Mucosa of gallbladder (tissue), 1 donor: ENCODE measurements around the gene ERGIC2. TPM values are rescaled to one million over a fixed set of nuclear protein-coding genes. Genes with fewer than 3 reads are reported as not detected.
"Not testable (repeated sequence)": the region's sequence is repeated elsewhere in the genome, so short reads cannot be mapped to it uniquely, and the experiment has no call there.

Experiments used
- DNase-seq: peaks from one replicate; pipeline ENCODE4 v3.0.0-alpha.2; 2020; ENCODE audit warnings: low spot score
- total RNA-seq: library from RNA; stranded (reverse); gene quantifications from one replicate; pipeline ENCODE4 v1.2.1, GENCODE V29; 2021
- donor health status: DM: no; HTN: no; CAD: no.

ERGIC2 gene
- total RNA-seq = 74.6 TPM

- DNase-seq = peak; percentile 98
These were observed at the start of gene ERGIC2 for GRCh38 chr12:29380536-29381523. TSS of gene ERGIC2 (minus strand) at chr12:29381172. CDS start at chr12:29371633, 9,539 bp downstream.

GRCh38 chr12:29430716-29431044 lies 49.7 kb upstream of the ERGIC2 start:
- no peak for DNase-seq

- no peak for DNase-seq
These were observed 49.2 kb upstream of the ERGIC2 start for GRCh38 chr12:29429999-29430715.

DNA sequence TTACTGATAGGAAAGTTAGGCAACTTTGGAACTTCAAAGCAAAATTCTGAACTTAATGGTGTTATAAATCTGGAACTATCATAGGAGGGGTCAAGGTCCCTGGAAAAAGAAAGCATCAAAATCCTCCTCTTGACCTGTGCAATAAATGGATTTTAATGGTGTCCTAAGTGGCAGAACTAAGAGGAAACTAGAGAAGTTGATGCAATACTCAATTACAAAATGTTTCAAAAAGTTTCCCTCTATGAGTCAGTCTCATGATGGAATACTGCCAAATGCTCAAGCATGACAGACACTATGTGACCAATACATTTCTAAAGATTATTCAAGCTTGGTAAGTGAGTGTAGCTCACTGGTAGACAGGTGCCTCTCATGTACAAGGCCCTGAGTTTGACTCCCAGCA lies 47.7 kb upstream of the ERGIC2 start:
- DNase-seq = no peak

DNA sequence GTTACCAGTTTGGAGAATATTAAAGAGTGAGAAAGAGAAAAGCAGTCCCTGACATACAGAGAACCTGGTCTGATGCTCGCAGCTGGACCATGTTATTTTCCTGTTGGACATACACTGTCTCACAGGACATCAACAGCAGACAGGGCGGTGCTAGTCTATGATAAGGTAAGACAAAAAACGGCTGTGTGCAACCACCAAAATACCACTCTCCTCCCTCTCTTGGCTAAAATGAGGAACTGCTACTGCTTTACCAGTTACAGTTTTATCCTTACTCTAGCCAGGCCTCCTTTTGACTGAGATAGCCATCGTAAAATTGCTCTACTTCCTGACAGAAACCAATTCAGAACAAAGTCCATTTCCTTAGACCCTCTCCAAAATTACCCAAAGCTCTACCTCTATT lies 47.0 kb upstream of the ERGIC2 start:
- no peak for DNase-seq

GRCh38 chr12:29426498-29426897 lies 45.5 kb upstream of the ERGIC2 start:
- DNase-seq = no peak

DNA sequence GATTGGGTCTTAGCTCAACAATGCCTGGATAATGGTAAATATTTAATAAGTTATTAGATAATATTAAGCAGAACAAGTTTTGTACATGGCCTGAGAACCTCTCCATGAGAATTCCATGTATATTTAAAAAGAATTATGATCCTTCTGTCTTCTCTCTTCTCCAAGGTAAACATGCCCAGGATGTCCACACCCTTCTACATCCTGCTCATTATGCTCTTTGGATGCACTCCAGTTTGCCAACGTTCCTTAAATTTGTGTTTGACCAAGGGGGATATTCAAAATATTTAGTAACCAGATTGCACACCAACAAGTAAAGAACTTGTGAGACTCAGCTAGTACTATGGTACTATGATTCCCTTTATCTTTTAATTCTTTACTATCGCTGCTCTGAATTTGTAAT lies 44.8 kb upstream of the ERGIC2 start:
- no peak for DNase-seq

GRCh38 chr12:29416748-29417147 lies 35.8 kb upstream of the ERGIC2 start:
- DNase-seq = no peak

DNA sequence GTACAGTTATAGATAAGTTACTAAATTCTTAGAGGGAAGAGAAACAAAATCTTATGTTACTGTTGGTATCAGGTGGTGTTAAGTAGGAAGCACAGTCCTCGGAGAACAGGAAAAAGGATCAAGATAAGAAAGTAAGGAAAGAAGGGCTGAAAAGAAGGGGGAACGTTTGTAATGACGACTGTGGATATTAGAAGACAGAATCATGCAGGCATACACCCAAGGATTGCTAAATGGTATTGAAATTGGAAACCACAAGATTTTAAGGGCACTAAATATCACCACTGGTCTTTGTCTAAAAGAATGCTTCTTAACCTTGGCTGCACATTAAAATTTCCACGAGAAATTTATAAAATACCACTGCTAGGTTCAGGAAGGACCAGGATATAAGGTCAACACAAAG lies 34.1 kb upstream of the ERGIC2 start:
- DNase-seq = no peak

- DNase-seq = no peak
These were observed 33.4 kb upstream of the ERGIC2 start for GRCh38 chr12:29414368-29414767.

- DNase-seq = no peak
These were observed 24.6 kb upstream of the ERGIC2 start for GRCh38 chr12:29405561-29405960.

DNA sequence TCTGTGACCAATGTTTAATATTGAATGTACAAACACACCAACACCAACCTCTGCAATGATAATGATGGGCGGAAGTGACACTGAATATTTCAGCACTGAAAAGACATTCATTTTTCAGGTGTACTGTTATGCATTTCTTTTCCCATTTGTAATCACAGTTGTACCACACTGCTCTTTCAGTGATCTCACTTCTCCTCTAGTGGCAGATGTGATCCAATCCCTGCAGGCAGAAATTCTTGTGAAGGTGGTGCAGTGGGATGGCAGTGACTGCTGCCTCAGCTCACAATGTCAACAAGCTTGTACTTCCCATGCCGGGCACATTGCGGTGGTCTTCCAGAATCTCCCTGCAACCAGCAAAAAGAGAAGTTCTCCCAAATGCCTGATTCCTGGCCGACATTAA lies 23.0 kb upstream of the ERGIC2 start:
- DNase-seq = no peak

- DNase-seq = no peak
These were observed 21.5 kb upstream of the ERGIC2 start for GRCh38 chr12:29402437-29402836.

- DNase-seq = no peak
These were observed 17.5 kb upstream of the ERGIC2 start for GRCh38 chr12:29398495-29398894.

DNA sequence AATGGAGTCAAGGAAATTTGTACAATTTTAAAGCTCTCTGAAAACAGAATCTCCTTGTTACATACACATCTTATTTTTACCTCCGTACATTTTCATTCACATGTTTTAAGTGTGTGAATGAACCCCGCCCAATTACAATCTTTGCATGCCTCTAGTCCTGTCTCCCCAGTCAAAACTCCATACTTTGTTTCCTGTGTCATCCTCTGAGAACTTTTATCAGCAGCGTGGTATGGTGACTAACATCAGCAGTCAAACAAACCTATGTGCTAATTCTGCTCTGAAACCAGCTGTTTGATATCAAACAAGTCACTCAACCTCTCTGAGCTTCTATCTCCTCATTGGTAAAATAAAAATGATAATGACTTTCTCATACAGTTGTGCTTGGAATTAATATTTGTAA lies 15.8 kb upstream of the ERGIC2 start:
- DNase-seq = no peak

DNA sequence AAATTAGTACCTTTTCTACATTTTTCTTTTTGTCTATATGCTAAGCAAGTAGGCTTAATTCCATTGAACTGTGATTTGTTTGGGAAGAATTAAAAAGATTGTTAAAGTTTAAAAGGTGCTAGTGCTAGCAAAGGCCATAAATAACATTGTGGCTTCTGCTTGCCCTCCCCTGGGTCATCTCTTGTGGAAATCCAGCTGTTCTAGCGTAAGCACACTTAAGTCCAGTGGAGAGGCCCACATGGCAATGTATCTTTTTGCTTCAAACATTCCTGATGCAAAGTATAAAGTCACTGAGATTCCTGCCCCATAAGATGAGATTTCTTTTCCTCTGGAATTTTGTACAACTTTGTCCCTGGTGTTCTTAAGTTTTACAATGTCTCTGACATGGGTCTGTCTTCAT lies 14.4 kb upstream of the ERGIC2 start:
- DNase-seq = no peak

GRCh38 chr12:29390419-29390818 lies 9.4 kb upstream of the ERGIC2 start:
- not testable (repeated sequence) for DNase-seq

GRCh38 chr12:29389295-29389919 lies 8.4 kb upstream of the ERGIC2 start:
- DNase-seq = no peak

DNA sequence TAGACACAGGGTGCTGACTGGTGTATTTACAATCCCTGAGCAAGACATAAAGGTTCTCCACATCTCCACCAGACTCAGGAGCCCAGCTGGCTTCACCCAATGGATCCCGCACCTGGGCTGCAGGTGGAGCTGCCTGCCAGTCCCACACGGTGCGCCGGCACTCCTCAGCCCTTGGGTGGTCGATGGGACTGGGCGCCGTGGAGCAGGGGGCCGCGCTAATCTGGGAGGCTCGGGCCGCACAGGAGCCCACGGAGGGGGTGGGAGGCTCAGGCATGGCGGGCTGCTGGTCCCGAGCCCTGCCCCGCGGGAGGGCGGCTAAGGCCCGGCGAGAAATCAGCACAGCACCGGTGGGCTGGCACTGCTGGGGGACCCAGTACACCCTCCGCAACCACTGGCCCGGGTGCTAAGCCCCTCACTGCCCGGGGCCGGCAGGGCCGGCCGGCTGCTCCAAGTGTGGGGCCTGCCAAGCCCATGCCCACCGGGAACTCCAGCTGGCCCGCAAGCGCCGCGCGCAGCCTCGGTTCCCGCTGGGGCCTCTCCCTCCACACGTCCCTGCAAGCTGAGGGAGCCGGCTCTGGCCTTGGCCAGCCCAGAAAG lies 5.2 kb upstream of the ERGIC2 start:
- DNase-seq = not testable (repeated sequence)

DNA sequence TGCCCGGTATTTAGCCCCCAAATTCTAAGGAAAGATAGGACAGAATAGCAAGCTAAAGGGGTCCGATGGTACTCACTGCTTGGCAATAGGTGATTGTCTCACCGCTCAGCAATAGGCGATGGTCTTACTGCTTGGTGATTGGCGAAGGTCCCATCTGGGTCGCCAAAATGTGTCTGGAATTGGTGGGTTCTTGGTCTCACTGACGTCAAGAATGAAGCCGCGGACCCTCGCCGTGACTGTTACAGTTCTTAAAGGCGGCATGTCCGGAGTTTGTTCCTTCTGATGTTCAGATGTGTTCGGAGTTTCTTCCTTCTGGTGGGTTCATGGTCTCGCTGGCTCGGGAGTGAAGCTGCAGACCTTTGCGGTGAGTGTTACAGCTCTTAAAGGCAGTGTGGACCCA lies 4.2 kb upstream of the ERGIC2 start:
- DNase-seq = not testable (repeated sequence)

DNA sequence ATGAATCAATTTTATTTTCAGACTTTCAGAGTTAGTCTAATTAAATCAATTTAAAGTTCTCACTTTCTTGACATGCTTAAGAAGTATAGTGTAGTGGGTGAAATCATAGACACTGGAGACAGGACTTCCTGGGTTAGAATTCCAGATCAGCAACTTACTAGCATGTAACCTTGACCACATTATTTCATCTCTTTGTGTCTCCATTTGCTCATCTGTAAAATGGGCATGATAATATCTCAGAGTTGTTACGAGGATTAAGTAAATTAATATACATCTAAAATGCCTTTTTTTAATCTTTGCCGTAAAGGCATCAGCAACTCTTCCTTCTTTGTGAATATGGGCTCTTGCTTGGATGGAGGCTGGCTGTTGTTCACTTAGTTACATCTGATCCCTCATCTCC lies 1.3 kb upstream of the ERGIC2 start:
- no peak for DNase-seq

DNA sequence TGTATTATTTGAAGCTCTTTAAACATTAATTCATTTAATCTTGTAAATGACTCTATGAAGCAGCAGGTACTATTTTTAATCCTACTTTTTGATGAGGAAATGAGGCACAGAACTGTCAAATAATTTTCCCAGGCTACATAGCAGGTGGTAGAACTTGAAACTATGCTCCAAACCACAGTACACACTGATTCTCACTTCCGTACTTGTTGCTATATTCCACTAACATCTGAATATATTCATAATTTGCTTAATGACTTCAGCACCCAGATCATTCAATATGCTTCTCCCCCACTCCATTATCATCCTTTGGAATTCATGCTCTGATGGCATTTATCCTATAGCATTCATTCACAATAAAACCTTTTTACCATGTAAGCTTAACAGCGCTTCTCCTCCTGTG lies 4.9 kb downstream of the ERGIC2 start:
- no peak for DNase-seq
